SK-N-SH treated with all-trans-retinoic acid at 6 μM for 48 hours (cell line): ENCODE data around the gene ANKRD45.

Experiments used
- ARNTL ChIP-seq: fragments of 450-650 bp; formaldehyde crosslinking; IDR thresholded peaks from 2 replicates; pipeline ENCODE4 v1.5.0; 2020; ENCODE audit warnings: low read depth, mild to moderate bottlenecking, moderate library complexity, borderline replicate concordance
- CREB5 ChIP-seq: fragments of 250-450 bp; sonication (Bioruptor Pico); IDR thresholded peaks from 2 replicates; pipeline ENCODE4 v1.5.1; 2020; ENCODE audit warnings: low read depth, mild to moderate bottlenecking, moderate library complexity
- CSDC2 ChIP-seq: fragments of 250-450 bp; sonication (Bioruptor Pico); IDR thresholded peaks from 2 replicates; pipeline ENCODE4 v1.5.0; 2020; ENCODE audit warnings: mild to moderate bottlenecking, moderate library complexity
- CSRNP3 ChIP-seq: fragments of 250-450 bp; sonication (Bioruptor Pico); IDR thresholded peaks from 2 replicates; pipeline ENCODE4 v1.5.1; 2021; ENCODE audit warnings: mild to moderate bottlenecking, moderate library complexity
- GLIS3 ChIP-seq: fragments of 250-450 bp; sonication (Bioruptor Pico); IDR thresholded peaks from 2 replicates; pipeline ENCODE4 v1.5.0; 2020; ENCODE audit warnings: mild to moderate bottlenecking, moderate library complexity
- PPARA ChIP-seq: fragments of 250-450 bp; sonication (Bioruptor Pico); IDR thresholded peaks from 2 replicates; pipeline ENCODE4 v1.5.0; 2020; ENCODE audit warnings: mild to moderate bottlenecking, borderline replicate concordance
- TCF4 ChIP-seq: fragments of 250-450 bp; sonication (Bioruptor Pico); IDR thresholded peaks from 2 replicates; pipeline ENCODE4 v1.8.0; 2021; ENCODE audit warnings: mild to moderate bottlenecking, moderate library complexity, borderline replicate concordance
- TOX ChIP-seq: fragments of 250-450 bp; sonication (Bioruptor Pico); IDR thresholded peaks from 2 replicates; pipeline ENCODE4 v1.8.0; 2021; ENCODE audit warnings: mild to moderate bottlenecking, moderate library complexity, borderline replicate concordance
- ZFP3 ChIP-seq: fragments of 250-450 bp; sonication (Bioruptor Pico); IDR thresholded peaks from 2 replicates; pipeline ENCODE4 v1.5.0; 2020; ENCODE audit warnings: mild to moderate bottlenecking, moderate library complexity
- ZFP30 ChIP-seq: fragments of 450-650 bp; formaldehyde crosslinking; IDR thresholded peaks from 2 replicates; pipeline ENCODE4 v1.5.0; 2022; ENCODE audit warnings: mild to moderate bottlenecking, moderate library complexity
- ZNF565 ChIP-seq: fragments of 450-650 bp; formaldehyde crosslinking; conservative IDR thresholded peaks from 2 replicates; pipeline ENCODE4 v1.5.0; 2020; ENCODE audit warnings: low read depth, mild to moderate bottlenecking, moderate library complexity
- TF ChIP-seq, protein P1 (sequence below): fragments of 250-450 bp; sonication (Bioruptor Pico); IDR thresholded peaks from 2 replicates; pipeline ENCODE4 v1.8.0; 2021; ENCODE audit warnings: low read depth, mild to moderate bottlenecking, moderate library complexity, borderline replicate concordance

GRCh38 chr1:173568483-173568882 is 101.2 kb downstream of the ANKRD45 start:
- TF ChIP-seq TOX (CRISPR knock-in tag), result no peak
- TF ChIP-seq, protein P1, sequence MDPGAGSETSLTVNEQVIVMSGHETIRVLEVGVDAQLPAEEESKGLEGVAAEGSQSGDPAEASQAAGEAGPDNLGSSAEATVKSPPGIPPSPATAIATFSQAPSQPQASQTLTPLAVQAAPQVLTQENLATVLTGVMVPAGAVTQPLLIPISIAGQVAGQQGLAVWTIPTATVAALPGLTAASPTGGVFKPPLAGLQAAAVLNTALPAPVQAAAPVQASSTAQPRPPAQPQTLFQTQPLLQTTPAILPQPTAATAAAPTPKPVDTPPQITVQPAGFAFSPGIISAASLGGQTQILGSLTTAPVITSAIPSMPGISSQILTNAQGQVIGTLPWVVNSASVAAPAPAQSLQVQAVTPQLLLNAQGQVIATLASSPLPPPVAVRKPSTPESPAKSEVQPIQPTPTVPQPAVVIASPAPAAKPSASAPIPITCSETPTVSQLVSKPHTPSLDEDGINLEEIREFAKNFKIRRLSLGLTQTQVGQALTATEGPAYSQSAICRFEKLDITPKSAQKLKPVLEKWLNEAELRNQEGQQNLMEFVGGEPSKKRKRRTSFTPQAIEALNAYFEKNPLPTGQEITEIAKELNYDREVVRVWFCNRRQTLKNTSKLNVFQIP (CRISPR knock-in tag), result no peak
- TF ChIP-seq CREB5 (CRISPR knock-in tag), result no peak
- TF ChIP-seq GLIS3, result no peak
- TF ChIP-seq PPARA (CRISPR knock-in tag), result no peak
- no peak for TF ChIP-seq ZNF565 (CRISPR knock-in tag)
- TF ChIP-seq ZFP3 (CRISPR knock-in tag), result no peak
- no peak for TF ChIP-seq CSRNP3 (CRISPR knock-in tag)
- no peak for TF ChIP-seq CSDC2 (CRISPR knock-in tag)
- TF ChIP-seq ARNTL, result no peak
- TF ChIP-seq TCF4 (CRISPR knock-in tag), result no peak
- TF ChIP-seq ZFP30, result no peak
